AG10803 (cell line): ENCODE results near the gene OSTM1.

Source experiments
- DNase-seq: peaks from one replicate; pipeline ENCODE4 v3.0.0; 2010; ENCODE audit warnings: low read depth
- H3K4me3 ChIP-seq: 2 replicates; pipeline ENCODE4 v1.5.1; 2011; ENCODE audit warnings: mild to moderate bottlenecking, low read length, control low read depth
- TF ChIP-seq, protein P1 (sequence below): conservative IDR thresholded peaks from 2 replicates; pipeline ENCODE4 v1.5.1; 2011; ENCODE audit warnings: mild to moderate bottlenecking, low read length, control low read depth, inconsistent platforms

OSTM1 gene

GRCh38 chr6:108100003-108100402 is 25.5 kb upstream of the OSTM1 start:
- DNase-seq = no peak
- no peak overlapping the region for H3K4me3 ChIP-seq
- TF ChIP-seq, protein P1, sequence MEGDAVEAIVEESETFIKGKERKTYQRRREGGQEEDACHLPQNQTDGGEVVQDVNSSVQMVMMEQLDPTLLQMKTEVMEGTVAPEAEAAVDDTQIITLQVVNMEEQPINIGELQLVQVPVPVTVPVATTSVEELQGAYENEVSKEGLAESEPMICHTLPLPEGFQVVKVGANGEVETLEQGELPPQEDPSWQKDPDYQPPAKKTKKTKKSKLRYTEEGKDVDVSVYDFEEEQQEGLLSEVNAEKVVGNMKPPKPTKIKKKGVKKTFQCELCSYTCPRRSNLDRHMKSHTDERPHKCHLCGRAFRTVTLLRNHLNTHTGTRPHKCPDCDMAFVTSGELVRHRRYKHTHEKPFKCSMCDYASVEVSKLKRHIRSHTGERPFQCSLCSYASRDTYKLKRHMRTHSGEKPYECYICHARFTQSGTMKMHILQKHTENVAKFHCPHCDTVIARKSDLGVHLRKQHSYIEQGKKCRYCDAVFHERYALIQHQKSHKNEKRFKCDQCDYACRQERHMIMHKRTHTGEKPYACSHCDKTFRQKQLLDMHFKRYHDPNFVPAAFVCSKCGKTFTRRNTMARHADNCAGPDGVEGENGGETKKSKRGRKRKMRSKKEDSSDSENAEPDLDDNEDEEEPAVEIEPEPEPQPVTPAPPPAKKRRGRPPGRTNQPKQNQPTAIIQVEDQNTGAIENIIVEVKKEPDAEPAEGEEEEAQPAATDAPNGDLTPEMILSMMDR = no peak

GRCh38 chr6:108097882-108098281 is 23.3 kb upstream of the OSTM1 start:
- no peak for DNase-seq
- TF ChIP-seq, protein P1 = no peak
- H3K4me3 ChIP-seq = no peak overlapping the region

GRCh38 chr6:108093781-108094300 is 19.3 kb upstream of the OSTM1 start:
- H3K4me3 ChIP-seq = no peak overlapping the region
- TF ChIP-seq, protein P1 = no peak
- DNase-seq = no peak

DNA sequence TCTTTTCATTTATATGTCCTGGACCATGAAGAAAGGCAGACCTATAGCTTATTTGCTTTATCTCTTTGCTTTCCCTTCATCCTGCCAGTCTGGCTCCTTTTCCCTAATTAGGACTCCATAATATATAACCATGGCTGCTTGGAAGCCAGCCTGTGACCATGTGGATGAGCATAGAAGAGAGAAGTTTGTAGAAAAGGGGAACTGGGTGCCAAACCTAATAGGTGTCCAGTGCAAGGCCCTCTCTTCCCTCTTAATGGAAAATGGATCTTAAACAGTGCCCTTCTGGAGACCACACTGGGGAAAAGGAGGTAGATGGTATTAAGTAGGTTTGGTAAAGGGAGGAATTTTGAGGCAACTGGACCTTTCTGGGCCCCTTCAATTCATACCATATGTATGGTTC is 16.7 kb upstream of the OSTM1 start:
- DNase-seq = no peak
- TF ChIP-seq, protein P1 = no peak
- H3K4me3 ChIP-seq = no peak overlapping the region

DNA sequence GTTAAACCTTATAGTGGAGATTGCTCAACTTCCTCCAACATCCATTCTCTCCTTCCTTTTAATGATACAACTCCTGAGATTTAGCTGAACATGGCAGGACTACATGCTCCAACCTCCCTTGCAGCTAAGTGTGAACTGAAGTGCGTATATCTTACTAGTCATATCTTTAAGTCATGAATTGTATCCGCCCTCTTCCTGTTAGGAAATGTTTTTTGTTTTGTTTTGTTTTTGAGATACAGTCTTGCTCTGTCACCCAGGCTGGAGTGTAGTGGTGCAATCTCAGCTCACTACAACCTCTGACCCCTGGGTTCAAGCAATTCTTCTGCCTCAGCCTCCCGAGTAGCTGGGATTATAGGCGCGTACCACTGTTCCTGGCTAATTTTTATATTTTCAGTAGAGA is 8.8 kb upstream of the OSTM1 start:
- TF ChIP-seq, protein P1 = no peak
- DNase-seq = no peak
- H3K4me3 ChIP-seq = no peak overlapping the region

- no peak for DNase-seq
- H3K4me3 ChIP-seq = no peak overlapping the region
- TF ChIP-seq, protein P1 = no peak
Observed at GRCh38 chr6:108082539-108082938, 8.0 kb upstream of the OSTM1 start.

DNA sequence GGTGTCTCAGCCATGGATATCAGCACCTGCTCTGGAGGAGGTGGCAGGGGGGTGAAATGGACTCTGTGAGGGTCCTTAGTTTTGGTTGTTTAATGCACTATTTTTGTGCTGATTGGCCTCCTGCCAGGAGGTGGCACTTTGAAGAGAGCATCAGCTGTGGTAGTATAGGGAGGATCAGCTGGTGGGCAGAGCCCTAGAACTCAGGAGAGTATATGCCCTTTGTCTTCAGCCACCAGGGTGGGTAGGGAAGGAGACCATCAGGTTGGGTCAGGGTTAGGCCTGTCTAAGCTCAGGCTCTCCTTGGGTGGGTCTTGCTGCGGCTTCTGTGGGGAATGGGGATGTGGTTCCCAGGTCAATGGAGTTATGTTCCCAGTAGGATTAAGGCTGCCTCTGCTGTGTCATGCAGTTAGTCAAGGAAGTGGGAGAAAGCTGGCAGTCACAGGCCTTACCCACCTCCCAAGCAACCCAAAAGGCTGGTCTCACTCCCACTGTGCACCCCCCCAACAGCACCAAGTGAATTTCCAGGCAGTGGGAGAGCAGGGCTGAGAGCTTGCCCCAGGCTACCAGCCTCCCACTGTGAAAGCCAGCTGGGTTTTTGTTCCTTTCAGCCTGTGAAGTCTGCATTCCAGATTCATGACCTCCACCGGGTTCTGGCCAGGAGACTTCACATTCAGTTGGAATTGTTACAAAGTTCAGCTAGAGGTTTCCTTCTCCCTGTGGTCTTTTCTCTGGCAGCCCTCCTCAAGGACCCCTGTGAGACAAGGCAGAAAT is 5.7 kb upstream of the OSTM1 start:
- no peak overlapping the region for H3K4me3 ChIP-seq
- DNase-seq = peak; percentile 43
- TF ChIP-seq, protein P1 = no peak
